Left ventricle myocardium inferior (tissue), 1 donor: ENCODE data around the gene TRAK1. TPM values are rescaled to one million over a fixed set of nuclear protein-coding genes. Genes with fewer than 3 reads are reported as not detected.

Source experiments
- DNase-seq: peaks from one replicate; pipeline ENCODE4 v3.0.0-alpha.2; 2020
- H3K27ac ChIP-seq: fragments of 200-600 bp; replicated peaks from 2 replicates; pipeline ENCODE4 v1.8.0; 2021
- H3K27me3 ChIP-seq: fragments of 200-600 bp; 2 replicates; pipeline ENCODE4 v1.8.0; 2021; ENCODE audit warnings: low read depth
- H3K36me3 ChIP-seq: fragments of 200-600 bp; 2 replicates; pipeline ENCODE4 v1.8.0; 2021
- H3K4me1 ChIP-seq: fragments of 200-600 bp; 2 replicates; pipeline ENCODE4 v1.8.0; 2021
- H3K4me3 ChIP-seq: fragments of 200-600 bp; 2 replicates; pipeline ENCODE4 v1.8.0; 2021; ENCODE audit warnings: mild to moderate bottlenecking, moderate library complexity
- H3K9me3 ChIP-seq: fragments of 200-600 bp; replicated peaks from 2 replicates; pipeline ENCODE4 v1.8.0; 2021
- intact Hi-C: fragments of 100-400 bp; cut with micrococcal nuclease; formaldehyde crosslinking; loops from one replicate; pipeline ENCODE4 v1.11.0; 2022
- total RNA-seq: library from RNA; stranded (reverse); fragmentation: NEBNext Ultra II Directional; extraction: Animal tissue kit (Norgen Biotek cat#: 25700); gene quantifications from one replicate; pipeline ENCODE4 v1.2.1, GENCODE V29; 2021
- TF ChIP-seq, protein P1 (sequence below): fragments of 200-600 bp; IDR thresholded peaks from 2 replicates; pipeline ENCODE4 v1.8.0; 2021; ENCODE audit warnings: antibody characterized with exemption, mild to moderate bottlenecking, borderline replicate concordance
- donor health status: DM: no; HTN: yes; CAD: no; lungs with severe emphysema.

Gene TRAK1
- total RNA-seq, 1 donor from 2014 or later, result 264 TPM

DNA sequence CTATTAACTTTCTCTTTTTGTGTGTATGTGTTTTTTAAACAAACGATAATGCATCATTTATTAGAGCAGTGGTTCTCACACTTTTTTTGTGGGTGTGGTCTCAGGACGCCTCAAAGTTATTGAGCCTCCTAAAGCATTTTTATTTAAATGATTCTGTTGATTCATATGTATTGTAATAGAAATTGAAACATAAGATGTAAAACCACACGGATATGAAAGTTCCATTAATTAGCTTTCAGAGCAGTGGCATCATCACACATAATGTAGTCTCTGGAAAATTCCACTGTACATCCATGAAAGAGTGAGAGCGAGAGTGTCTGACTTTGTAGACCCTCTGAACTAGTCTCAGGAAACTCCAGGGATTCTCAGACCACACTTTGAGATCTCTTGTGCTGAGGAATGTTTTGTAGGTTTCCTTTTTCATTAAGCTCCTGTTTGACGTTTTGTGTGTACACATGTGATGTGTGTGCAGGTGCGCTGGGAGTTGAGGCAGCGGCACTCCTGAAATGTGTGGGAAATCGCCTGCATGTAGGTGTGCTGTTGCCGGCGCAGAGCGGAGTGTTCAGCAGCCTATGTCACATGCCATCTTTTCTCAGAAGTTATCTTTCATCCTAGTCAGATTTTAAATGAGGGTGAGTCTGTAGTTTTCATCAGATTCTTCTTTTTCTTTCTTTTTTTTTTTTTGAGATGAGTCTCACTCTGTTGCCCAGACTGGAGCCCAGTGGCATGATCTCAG lies 5.3 kb upstream of the TRAK1 start:
- Histone ChIP-seq H3K4me3 (no peak overlapping the region), H3K36me3 (peaks cover 33% of the 10 kb centered on the region), H3K27me3 (no peaks in the 10 kb centered on the region), H3K27ac (no peak overlapping the region), H3K4me1 (peaks cover 97% of the 10 kb centered on the region), H3K9me3 (no peaks in the 10 kb centered on the region)
- no peak for DNase-seq
- intact Hi-C loops, result no loop called here
- TF ChIP-seq, protein P1, sequence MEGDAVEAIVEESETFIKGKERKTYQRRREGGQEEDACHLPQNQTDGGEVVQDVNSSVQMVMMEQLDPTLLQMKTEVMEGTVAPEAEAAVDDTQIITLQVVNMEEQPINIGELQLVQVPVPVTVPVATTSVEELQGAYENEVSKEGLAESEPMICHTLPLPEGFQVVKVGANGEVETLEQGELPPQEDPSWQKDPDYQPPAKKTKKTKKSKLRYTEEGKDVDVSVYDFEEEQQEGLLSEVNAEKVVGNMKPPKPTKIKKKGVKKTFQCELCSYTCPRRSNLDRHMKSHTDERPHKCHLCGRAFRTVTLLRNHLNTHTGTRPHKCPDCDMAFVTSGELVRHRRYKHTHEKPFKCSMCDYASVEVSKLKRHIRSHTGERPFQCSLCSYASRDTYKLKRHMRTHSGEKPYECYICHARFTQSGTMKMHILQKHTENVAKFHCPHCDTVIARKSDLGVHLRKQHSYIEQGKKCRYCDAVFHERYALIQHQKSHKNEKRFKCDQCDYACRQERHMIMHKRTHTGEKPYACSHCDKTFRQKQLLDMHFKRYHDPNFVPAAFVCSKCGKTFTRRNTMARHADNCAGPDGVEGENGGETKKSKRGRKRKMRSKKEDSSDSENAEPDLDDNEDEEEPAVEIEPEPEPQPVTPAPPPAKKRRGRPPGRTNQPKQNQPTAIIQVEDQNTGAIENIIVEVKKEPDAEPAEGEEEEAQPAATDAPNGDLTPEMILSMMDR, result no peak

DNA sequence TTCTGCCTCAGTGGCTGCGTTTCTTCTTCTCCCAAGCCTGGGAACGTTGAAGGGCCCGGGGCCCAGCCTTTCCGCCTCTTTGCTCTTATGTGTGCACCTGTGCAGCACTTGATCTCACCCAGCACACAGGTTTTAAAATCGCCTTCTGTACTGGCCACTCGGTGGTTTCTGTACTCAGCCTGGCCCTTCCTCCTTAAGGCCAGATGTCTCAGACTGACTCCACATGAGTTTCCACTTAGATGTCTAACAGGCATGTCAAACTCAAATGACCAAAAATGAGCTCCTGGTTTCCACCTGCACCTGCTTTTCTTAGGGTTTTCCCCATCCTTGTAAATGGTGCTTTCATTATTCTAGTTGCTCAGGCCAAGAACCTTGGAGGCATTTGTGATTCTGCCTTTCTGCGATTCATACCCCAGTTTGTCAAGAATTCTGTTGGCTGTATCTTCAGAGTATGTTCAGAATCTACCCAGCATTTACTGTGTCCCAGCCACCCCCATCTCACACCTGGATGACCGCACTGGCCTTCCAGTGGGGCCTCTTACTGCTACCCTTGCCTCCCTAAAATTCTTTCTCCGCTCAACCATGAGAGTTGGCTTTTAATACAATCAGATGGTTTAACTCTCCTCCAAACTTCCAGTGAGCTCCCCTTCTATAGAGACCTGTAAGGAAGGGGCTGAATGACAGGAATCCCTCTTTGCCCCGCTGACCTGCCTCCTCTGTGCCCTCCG lies 2.2 kb upstream of the TRAK1 start:
- no peak for DNase-seq
- H3K4me1 ChIP-seq, result peaks cover 97% of the 10 kb centered on the region
- TF ChIP-seq, protein P1, result no peak
- peaks cover 33% of the 10 kb centered on the region for H3K36me3 ChIP-seq
- no peaks in the 10 kb centered on the region for H3K9me3 ChIP-seq
- no peaks in the 10 kb centered on the region for H3K27me3 ChIP-seq
- H3K4me3 ChIP-seq, result no peak overlapping the region
- intact Hi-C loops, result no loop called here
- H3K27ac ChIP-seq, result peak overlapping the region; percentile 88

DNA sequence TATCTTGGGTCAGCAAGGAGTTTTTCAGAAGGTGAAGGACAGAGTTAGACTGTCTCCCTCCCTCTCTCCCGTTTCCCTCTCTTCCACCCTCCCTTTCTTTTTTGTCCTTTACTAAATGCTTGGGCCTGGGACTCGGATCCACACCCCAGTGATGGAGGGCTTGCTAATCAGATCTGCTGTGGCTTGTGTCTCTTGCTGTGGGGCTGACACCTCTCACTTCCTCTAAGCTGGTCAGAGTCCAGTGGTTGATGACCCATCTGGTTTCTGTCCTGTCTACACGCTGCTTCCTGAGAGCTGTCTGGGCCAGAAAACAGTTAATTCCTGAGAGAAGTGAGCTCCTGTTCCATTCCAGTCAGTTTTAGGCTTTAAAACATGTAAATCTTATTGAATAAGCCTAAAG lies 849 bp downstream of the TRAK1 start:
- TF ChIP-seq, protein P1, result no peak
- H3K9me3 ChIP-seq, result no peaks in the 10 kb centered on the region
- H3K4me1 ChIP-seq, result peaks cover 97% of the 10 kb centered on the region
- H3K27ac ChIP-seq, result peak overlapping the region; percentile 88
- no peaks in the 10 kb centered on the region for H3K27me3 ChIP-seq
- DNase-seq, result no peak
- peaks cover 35% of the 10 kb centered on the region for H3K36me3 ChIP-seq
- intact Hi-C loops, result loop anchor here (10.0 kb wide), 1 partner anchor 77 kb away; no protein-coding TSS in a partner anchor
- peak overlapping the region; percentile 56 for H3K4me3 ChIP-seq

DNA sequence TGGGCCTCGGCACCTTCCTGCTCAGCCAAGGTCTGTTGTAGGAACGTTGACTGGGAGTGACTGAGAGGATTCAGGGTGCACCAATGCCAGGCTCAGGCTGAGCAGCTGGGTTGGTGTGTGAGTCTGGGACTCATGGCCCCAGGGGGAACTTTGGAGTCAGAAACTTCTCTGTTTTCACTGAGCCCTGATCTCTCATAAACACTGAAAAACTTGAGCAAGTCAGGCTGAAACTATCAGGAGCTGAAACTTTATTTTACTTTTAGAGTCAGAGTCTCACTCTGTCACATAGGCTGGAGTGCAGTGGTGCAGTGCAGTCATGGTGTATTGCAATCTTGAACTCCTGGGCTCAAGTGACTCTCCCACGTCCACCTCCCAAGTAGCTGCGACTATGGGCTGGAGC lies 3.0 kb downstream of the TRAK1 start:
- Histone ChIP-seq H3K4me1 (peaks cover 97% of the 10 kb centered on the region), H3K4me3 (no peak overlapping the region), H3K27ac (peak overlapping the region; percentile 87), H3K36me3 (peaks cover 14% of the 10 kb centered on the region), H3K9me3 (no peaks in the 10 kb centered on the region), H3K27me3 (no peaks in the 10 kb centered on the region)
- intact Hi-C loops, result loop anchor here (10.0 kb wide), 1 partner anchor 79 kb away; no protein-coding TSS in a partner anchor
- TF ChIP-seq, protein P1, result no peak
- DNase-seq, result no peak

DNA sequence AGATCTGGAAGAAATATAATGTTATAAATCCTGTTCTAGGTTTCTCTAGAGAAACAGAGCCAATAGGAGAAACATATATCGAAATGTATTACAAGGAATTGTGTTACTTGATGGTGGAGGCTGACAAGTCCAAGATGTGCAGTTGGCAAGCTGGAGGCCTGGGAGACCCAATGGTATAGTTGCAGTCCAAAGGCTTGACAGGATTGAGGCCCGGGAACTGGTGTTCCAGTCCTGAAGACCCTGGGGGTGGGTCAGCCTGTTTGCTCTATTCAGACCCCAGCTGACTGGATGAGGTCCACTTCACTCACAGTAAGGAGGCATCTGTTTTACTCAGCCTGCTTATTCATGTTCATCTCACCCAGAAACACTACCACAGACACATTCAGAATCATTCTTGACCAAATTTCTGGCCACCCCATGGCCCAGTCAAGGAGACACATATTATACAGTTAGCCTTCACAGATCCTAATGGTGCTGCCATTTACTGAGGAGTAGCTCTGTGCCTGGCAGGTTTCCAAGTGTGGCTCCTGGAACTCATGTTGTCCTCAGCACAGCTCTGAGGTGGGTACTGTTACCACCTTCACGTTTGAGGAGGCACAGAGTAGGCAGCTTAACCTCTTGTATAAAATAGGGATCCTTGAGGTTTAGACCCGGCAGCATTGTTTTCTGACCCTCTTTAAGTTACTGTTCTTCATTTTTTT lies 3.7 kb downstream of the TRAK1 start:
- TF ChIP-seq, protein P1, result no peak
- H3K4me1 ChIP-seq, result peaks cover 97% of the 10 kb centered on the region
- DNase-seq, result no peak

More for the DNA sequence above, 3.7 kb downstream of the TRAK1 start:
- peaks cover 9% of the 10 kb centered on the region for H3K36me3 ChIP-seq
- H3K4me3 ChIP-seq, result no peak overlapping the region
- H3K27ac ChIP-seq, result peak overlapping the region; percentile 87
- intact Hi-C loops, result loop anchor here (5.0 to 10.0 kb wide), 2 partner anchors 80 to 133 kb away; partner anchors contain the start of gene ULK4
- no peaks in the 10 kb centered on the region for H3K9me3 ChIP-seq
- H3K27me3 ChIP-seq, result no peaks in the 10 kb centered on the region
